Skeletal muscle tissue (tissue), 4 donors: ENCODE data around the gene MDM4. TPM values are rescaled to one million over a fixed set of nuclear protein-coding genes. Genes with fewer than 3 reads are reported as not detected.

ENCODE experiments used
- H3K27ac ChIP-seq: one replicate; pipeline ENCODE4 v1.7.0; 2013; ENCODE audit warnings: mild to moderate bottlenecking, low read depth, low read length, inconsistent platforms
- H3K27me3 ChIP-seq, 3 donors: one replicate each; pipeline ENCODE4 v1.7.0; 2013; ENCODE audit warnings: low read length in 3 of 3; ENCODE audit not compliant: control insufficient read depth in 3 of 3, insufficient read depth in 3 of 3
- H3K36me3 ChIP-seq, 3 donors: one replicate each; pipeline ENCODE4 v1.7.0; 2013; ENCODE audit warnings: low read length in 3 of 3; ENCODE audit not compliant: control insufficient read depth in 3 of 3, insufficient read depth in 3 of 3
- H3K4me1 ChIP-seq, 3 donors: one replicate each; pipeline ENCODE4 v1.7.0; 2013; ENCODE audit warnings: low read length in 3 of 3, mild to moderate bottlenecking in 3 of 3; ENCODE audit not compliant: control insufficient read depth in 3 of 3, insufficient read depth in 3 of 3
- H3K4me3 ChIP-seq, 3 donors: one replicate each; pipeline ENCODE4 v1.7.0; 2013; ENCODE audit warnings: low read length in 3 of 3
- H3K9ac ChIP-seq, 3 donors: one replicate each; pipeline ENCODE4 v1.7.0; 2013; ENCODE audit warnings: low read length in 3 of 3, mild to moderate bottlenecking in 3 of 3, moderate library complexity in 2 of 3, low read depth in 1 of 3
- H3K9me3 ChIP-seq, 3 donors: one replicate each; pipeline ENCODE4 v1.7.0; 2013; ENCODE audit warnings: low read length in 3 of 3; ENCODE audit not compliant: control insufficient read depth in 3 of 3
- total RNA-seq: library from RNA; depleted of rRNA; stranded (reverse); fragments of >200 nt; gene quantifications from one replicate; pipeline ENCODE4 v1.2.3, GENCODE V29; 2014
- donor health status: Osteomylitis.

The MDM4 gene
- total RNA-seq, 1 donor from 2014 or later: 56.9 TPM

DNA sequence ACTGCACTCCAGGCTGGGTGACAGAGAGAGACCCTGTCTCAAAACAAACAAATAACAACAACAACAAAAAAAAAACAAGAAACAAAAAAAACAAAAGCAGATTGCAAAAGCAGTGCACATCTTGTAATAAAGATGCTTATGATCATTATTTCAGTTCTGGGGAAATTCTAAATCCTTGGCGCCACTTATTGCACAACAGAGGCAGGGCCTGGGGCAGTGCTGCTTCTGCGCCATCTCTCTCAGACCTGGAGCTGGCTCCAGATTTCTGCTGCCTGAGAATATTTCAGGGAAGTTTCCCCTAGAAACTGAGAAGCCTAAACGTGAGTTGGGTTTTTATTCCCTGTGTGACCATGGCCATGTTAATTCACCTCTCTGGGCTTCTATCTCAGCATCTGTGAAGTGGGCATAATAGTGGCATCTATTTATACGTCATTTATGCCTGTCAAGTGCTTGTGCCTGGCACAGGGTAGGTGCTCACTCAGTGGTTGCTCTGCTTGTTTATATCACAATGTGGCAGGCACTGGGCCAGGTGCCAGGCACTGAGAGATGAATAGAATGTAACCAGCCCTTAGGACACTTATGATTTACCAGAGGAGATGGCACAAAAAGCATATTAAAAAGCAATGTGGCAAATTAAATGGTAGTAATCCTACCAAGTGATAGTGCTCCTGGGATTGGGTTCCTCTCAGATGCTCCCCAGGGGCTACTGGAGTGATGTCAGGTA is 67.9 kb downstream of the MDM4 start:
- peaks cover 0 to 5% (median 0%) of the 10 kb centered on the region in 3 donors for H3K36me3 ChIP-seq
- peaks cover 0 to 3% (median 0%) of the 10 kb centered on the region in 3 donors for H3K4me1 ChIP-seq
- no peaks in the 10 kb centered on the region for H3K9me3 ChIP-seq
- no peak overlapping the region for H3K4me3 ChIP-seq
- H3K9ac ChIP-seq: no peak overlapping the region
- H3K27ac ChIP-seq: no peak overlapping the region
- H3K27me3 ChIP-seq: no peaks in the 10 kb centered on the region

GRCh38 chr1:204584699-204585372 is 68.6 kb downstream of the MDM4 start:
- Histone ChIP-seq H3K4me3 (no peak overlapping the region), H3K27ac (no peak overlapping the region), H3K36me3 (peaks cover 0 to 5% (median 0%) of the 10 kb centered on the region in 3 donors), H3K27me3 (no peaks in the 10 kb centered on the region), H3K9ac (no peak overlapping the region), H3K4me1 (no peaks in the 10 kb centered on the region), H3K9me3 (no peaks in the 10 kb centered on the region)

DNA sequence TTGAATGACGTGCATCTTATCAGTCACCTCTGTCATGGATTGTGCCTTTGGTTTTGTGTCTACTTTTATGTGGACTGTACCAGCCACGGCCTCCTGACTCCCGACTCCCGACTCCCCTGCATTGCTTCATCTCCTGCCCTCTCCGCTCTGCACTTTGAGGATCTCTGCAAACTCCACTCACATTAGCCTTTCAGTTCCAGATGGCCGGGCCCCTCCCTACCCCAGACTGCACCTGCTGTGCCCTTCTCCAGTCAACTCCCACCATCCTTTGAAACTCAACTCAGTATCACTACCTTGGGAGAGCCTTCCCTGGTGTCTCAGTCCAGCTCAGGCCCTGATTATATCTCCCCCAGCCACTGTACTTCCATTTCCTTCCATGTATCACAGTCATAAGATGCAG is 71.4 kb downstream of the MDM4 start:
- H3K4me1 ChIP-seq: peaks cover 0 to 6% (median 0%) of the 10 kb centered on the region in 3 donors

GRCh38 chr1:204588826-204589225 is 72.6 kb downstream of the MDM4 start:
- peaks cover 0 to 6% (median 0%) of the 10 kb centered on the region in 3 donors for H3K4me1 ChIP-seq
- no peaks in the 10 kb centered on the region for H3K9me3 ChIP-seq
- H3K36me3 ChIP-seq: no peaks in the 10 kb centered on the region
- H3K4me3 ChIP-seq: no peak overlapping the region
- H3K27me3 ChIP-seq: no peaks in the 10 kb centered on the region
- no peak overlapping the region for H3K9ac ChIP-seq
- no peak overlapping the region for H3K27ac ChIP-seq

More for the DNA sequence above, 71.4 kb downstream of the MDM4 start:
- Histone ChIP-seq H3K27me3 (no peaks in the 10 kb centered on the region), H3K9me3 (no peaks in the 10 kb centered on the region), H3K4me3 (no peak overlapping the region), H3K9ac (no peak overlapping the region), H3K36me3 (no peaks in the 10 kb centered on the region), H3K27ac (no peak overlapping the region)

DNA sequence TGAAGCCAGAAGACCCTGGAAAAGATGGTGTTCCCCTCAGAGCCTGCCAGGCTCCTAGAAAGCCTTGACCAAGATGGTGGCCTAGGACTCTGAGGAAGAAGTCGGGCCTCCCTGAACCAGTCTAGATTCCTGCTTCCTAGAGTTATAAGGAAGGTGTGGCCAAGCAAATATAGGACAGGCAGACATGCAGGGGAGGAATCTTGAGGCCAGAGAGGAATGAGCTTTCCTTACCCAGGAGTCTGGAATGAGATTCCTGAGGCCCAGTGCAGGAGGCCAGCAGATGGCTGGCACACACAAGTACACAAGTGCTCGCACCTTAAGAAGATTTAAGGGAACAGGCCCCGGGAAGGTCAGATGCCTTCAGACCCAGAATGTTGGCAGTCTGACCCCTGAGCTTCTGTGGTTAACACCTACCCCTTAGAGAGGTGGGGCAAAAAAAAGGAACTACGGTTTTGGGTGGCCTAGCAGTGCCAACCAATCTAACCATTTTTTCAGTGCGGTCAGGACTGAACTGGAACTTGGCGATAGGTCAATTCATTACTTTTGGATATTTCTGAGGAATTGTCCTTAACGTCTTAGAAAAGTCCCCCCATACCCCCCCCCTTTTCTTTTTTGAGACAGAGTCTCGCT is 73.3 kb downstream of the MDM4 start:
- peaks cover 0 to 6% (median 0%) of the 10 kb centered on the region in 3 donors for H3K4me1 ChIP-seq
- no peak overlapping the region for H3K27ac ChIP-seq
- H3K4me3 ChIP-seq: no peak overlapping the region
- H3K9ac ChIP-seq: no peak overlapping the region
- H3K9me3 ChIP-seq: no peaks in the 10 kb centered on the region
- H3K36me3 ChIP-seq: no peaks in the 10 kb centered on the region
- no peaks in the 10 kb centered on the region for H3K27me3 ChIP-seq

DNA sequence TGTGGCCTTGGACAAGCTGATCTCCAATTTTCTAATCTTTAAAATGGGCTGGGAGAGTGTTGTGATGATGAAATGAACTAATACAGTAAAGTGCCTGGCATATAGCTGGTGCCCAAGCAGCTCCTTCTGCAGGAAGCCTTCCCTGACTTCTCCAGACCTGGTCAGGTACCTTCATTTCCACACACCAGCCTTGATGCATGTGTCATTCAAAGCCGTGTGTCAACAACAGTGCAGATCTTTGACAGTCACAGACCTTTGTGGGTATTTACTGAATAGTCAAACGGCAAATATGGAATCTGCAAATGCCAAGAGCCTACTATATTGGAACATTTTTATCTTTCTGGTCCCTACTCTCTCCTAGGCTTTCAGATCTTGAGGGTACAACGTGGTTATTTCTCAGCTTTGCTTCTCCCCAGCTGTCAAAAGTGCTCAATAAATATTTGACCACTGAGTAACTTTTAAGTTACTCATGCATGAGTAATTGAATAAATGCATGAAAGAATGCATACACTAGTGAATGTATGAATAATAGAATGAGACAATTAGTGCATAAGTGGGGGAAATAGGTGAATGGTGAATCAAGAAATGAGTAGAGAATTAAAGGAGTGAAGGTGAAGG is 75.4 kb downstream of the MDM4 start:
- H3K27me3 ChIP-seq: no peaks in the 10 kb centered on the region
- no peak overlapping the region for H3K27ac ChIP-seq
- H3K36me3 ChIP-seq: no peaks in the 10 kb centered on the region
- no peak overlapping the region for H3K4me3 ChIP-seq
- peaks cover 0 to 6% (median 0%) of the 10 kb centered on the region in 3 donors for H3K4me1 ChIP-seq
- no peaks in the 10 kb centered on the region for H3K9me3 ChIP-seq
- no peak overlapping the region for H3K9ac ChIP-seq

DNA sequence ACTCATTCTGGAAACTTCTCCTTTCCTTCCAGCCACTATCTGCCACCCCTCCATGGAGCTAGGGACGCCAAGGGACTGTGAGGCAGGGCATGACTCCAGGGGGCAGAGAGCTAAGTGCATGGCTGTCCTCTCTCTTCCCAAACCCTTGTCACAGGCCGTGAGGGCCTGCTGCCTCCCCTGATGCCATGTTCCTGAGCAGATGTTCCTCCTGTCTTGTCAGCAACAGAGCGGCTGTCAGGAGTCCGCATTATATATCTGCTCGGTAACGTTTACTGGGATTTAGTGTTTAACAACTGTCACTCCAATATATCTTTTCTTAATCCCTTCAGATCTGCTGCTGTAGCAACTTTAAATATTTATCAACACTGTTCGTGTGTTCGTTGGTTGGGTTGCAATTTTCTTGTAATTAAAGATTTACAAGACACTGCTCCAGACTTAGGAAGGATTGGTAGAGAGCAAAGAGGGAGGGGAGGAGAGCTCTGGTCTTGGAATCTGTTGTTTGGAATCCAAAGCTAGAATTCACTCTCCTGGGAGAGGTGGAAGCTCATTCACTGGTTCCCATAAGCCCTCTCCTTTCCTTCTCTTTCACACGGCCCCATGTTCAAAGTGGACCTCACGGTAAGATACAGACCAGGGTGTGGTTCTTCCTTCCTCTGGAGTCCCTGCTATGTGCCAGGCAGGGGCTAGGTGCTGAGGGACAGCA is 76.2 kb downstream of the MDM4 start:
- no peak overlapping the region for H3K9ac ChIP-seq
- H3K9me3 ChIP-seq: no peaks in the 10 kb centered on the region
- no peak overlapping the region for H3K27ac ChIP-seq
- H3K4me3 ChIP-seq: no peak overlapping the region
- peaks cover 0 to 6% (median 0%) of the 10 kb centered on the region in 3 donors for H3K4me1 ChIP-seq
- no peaks in the 10 kb centered on the region for H3K27me3 ChIP-seq
- H3K36me3 ChIP-seq: no peaks in the 10 kb centered on the region

GRCh38 chr1:204598319-204598969 is 82.2 kb downstream of the MDM4 start:
- H3K4me3 ChIP-seq: no peak overlapping the region
- H3K4me1 ChIP-seq: no peaks in the 10 kb centered on the region
- H3K9ac ChIP-seq: no peak overlapping the region
- peaks cover 0 to 2% (median 0%) of the 10 kb centered on the region in 3 donors for H3K36me3 ChIP-seq
- peaks cover 0 to 2% (median 0%) of the 10 kb centered on the region in 3 donors for H3K27me3 ChIP-seq
- H3K9me3 ChIP-seq: no peaks in the 10 kb centered on the region
- no peak overlapping the region for H3K27ac ChIP-seq

- Histone ChIP-seq H3K9ac (no peak overlapping the region), H3K36me3 (peaks cover 0 to 2% (median 0%) of the 10 kb centered on the region in 3 donors), H3K9me3 (no peaks in the 10 kb centered on the region), H3K4me3 (no peak overlapping the region), H3K4me1 (no peaks in the 10 kb centered on the region), H3K27me3 (peaks cover 0 to 3% (median 2%) of the 10 kb centered on the region in 3 donors), H3K27ac (no peak overlapping the region)
Observed at GRCh38 chr1:204599098-204599497, 82.9 kb downstream of the MDM4 start.
